GM12873 (cell line): ENCODE results near the gene PHF14.

ENCODE experiments used
- TF ChIP-seq, protein P1 (sequence below): IDR thresholded peaks from 2 replicates; pipeline ENCODE4 v1.5.1; 2012; ENCODE audit warnings: low read depth, mild to moderate bottlenecking, moderate library complexity, low read length, control low read depth; ENCODE audit not compliant: insufficient read depth; ENCODE audit errors: missing control alignments

PHF14 gene

DNA sequence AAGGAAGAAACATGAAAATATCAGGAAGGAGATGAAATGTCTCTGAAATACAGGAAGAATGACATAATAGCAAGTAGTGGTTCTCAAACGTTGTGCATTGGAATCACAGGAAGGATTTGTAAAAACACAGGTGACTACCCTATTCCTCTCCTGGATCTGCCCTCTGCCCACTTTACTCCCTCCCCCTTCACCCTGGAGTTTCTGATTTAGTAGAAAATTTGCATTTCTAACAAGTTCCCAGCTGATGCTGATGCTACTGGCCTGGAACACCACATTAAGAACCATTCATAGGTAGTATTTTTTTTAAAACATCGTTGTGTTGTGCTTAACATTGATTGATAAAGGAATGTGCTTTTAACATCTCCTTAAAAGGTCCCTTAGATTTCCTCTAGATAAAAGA, 130.9 kb downstream of the PHF14 start:
- TF ChIP-seq, protein P1, sequence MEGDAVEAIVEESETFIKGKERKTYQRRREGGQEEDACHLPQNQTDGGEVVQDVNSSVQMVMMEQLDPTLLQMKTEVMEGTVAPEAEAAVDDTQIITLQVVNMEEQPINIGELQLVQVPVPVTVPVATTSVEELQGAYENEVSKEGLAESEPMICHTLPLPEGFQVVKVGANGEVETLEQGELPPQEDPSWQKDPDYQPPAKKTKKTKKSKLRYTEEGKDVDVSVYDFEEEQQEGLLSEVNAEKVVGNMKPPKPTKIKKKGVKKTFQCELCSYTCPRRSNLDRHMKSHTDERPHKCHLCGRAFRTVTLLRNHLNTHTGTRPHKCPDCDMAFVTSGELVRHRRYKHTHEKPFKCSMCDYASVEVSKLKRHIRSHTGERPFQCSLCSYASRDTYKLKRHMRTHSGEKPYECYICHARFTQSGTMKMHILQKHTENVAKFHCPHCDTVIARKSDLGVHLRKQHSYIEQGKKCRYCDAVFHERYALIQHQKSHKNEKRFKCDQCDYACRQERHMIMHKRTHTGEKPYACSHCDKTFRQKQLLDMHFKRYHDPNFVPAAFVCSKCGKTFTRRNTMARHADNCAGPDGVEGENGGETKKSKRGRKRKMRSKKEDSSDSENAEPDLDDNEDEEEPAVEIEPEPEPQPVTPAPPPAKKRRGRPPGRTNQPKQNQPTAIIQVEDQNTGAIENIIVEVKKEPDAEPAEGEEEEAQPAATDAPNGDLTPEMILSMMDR = no peak

- TF ChIP-seq, protein P1 = no peak
Measured at GRCh38 chr7:11109659-11110058, 136.0 kb downstream of the PHF14 start.

DNA sequence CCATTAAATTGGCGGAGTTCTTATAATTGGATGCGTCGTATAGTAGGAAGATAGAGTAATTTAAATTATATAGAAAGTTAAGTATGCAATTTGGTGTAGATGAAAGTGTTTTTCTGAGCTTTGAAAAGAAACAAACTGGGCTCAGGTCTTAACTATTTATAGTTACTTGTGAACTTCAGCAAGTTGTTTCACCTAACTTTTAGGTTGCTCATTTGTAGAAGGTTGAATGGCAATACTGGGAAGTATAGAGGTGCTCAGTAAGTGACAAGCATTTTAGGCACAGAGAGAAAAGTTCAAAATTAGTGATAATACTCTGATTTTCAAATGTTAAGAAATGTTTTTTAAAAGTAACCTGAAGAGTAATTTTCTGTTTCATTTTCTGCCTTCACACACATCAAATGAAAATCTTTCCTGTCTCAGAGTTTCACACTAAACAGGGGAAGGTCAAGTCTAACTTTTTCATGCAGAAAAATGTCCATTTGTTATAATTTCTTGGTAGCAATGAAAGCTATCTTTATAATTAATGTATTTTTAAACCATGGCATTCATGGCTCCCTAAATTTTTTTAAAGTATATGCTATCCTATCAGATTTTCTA, 146.5 kb downstream of the PHF14 start:
- TF ChIP-seq, protein P1 = no peak

DNA sequence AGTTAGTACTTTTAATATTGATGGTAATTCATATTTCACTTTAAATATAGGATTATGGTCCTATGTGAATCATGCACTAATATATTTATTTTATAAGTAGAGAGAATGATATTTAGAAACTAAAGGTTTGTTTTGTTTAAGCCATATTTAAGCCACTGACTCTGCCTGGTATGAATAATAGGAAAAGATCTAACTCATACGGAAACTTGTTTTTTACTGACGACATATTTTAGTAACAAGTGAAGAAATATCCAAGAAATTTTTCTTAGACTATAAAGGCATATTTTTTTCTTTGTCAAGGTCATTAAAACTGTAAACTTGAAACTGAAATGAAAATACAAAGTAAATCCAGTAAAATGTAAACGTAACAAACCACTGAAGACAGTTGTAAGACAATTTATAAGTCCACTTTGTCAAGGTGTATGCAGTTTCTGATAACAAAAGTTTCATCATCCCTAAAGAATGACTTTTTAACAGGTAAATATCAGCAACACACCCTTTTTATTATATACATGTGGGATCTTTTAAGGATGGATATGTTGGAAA, 147.1 kb downstream of the PHF14 start:
- TF ChIP-seq, protein P1 = no peak

DNA sequence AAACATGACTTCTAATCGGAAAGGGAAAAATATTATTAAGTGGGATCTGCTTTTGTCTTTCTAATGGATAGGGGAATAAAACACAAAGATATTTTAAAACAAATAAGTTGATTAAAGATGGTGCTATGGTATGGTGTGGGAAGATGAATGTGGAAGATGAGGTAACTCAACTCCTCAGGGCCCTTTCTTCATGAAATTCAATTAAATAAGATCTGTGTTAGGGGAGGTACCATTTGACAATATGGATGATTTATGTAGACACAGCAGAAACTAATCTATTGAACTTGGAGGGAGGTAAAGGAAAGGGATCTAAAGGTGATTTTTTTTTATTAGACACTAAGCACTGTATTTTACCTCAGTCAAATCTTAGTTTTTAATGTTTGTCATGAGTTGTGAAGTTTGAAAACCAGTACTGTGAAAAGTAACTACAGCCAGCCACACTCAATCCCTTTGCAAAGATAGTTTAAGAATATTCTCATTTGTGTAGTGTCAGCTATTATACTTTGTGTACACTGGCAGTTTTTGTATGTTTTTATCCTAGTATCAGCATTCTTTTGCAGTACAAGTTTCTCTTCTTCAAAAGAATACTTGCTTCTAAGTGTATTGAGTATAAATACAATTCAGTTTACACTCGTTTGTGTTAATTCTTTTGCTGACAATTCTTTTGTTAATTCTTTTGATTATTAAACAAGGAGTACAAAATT, 151.3 kb downstream of the PHF14 start:
- TF ChIP-seq, protein P1 = no peak

GRCh38 chr7:11127114-11127785, 153.6 kb downstream of the PHF14 start:
- TF ChIP-seq, protein P1 = no peak

DNA sequence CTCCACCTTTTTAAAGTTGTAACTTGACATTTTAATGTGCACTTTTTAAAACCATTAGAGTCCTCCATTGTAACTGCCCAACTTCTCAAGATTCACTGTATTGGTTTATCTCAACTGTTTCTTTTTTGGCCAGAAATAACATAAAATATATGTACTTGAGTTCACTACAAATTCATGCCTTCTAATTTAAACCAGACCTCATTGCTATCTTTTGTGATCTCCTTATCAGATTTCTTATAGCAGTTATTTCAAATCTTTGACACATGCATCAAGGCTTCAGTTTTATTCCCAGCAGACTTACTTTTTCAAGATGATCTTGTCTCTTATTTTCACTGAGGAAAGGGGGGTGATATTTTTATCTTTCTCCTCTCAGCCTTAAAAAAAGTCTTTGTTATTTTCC, 154.3 kb downstream of the PHF14 start:
- TF ChIP-seq, protein P1 = no peak
